Astrocyte (in vitro differentiated cells and primary cell): ENCODE data around the gene FRS2. TPM values are rescaled to one million over a fixed set of nuclear protein-coding genes. Genes with fewer than 3 reads are reported as not detected.

Experiments
- DNase-seq: peaks from one replicate; pipeline ENCODE4 v3.0.0-alpha.2; 2010; ENCODE audit warnings: low read depth
- FAIRE-seq: peaks from 2 replicates; lab custom pipeline; 2011; peaks lifted over from hg19 to GRCh38; lab: Jason Lieb, UNC
- H2AFZ ChIP-seq: 2 replicates; pipeline ENCODE4 v1.6.0; 2012; ENCODE audit warnings: low read depth, low read length, inconsistent platforms
- H3K27ac ChIP-seq: 2 replicates; pipeline ENCODE4 v1.5.1; 2011; ENCODE audit warnings: low read depth, low read length, inconsistent platforms
- H3K27me3 ChIP-seq: 2 replicates; pipeline ENCODE4 v1.6.0; 2011; ENCODE audit warnings: low read length, inconsistent platforms; ENCODE audit not compliant: insufficient read depth
- H3K36me3 ChIP-seq: 2 replicates; pipeline ENCODE4 v1.5.1; 2011; ENCODE audit warnings: low read length, inconsistent platforms; ENCODE audit not compliant: insufficient read depth
- H3K4me1 ChIP-seq: 2 replicates; pipeline ENCODE4 v1.5.1; 2011; ENCODE audit warnings: low read length, inconsistent platforms; ENCODE audit not compliant: insufficient read depth
- H3K4me2 ChIP-seq: 2 replicates; pipeline ENCODE4 v1.6.0; 2012; ENCODE audit warnings: low read length, inconsistent platforms
- H3K4me3 ChIP-seq: 2 replicates; pipeline ENCODE4 v1.5.1; 2011; ENCODE audit warnings: low read depth, mild to moderate bottlenecking, low read length, inconsistent platforms; ENCODE audit not compliant: insufficient read depth
- H3K79me2 ChIP-seq: 2 replicates; pipeline ENCODE4 v1.6.0; 2012; ENCODE audit warnings: mild to moderate bottlenecking, low read length, inconsistent platforms; ENCODE audit not compliant: insufficient read depth
- H3K9ac ChIP-seq: 2 replicates; pipeline ENCODE4 v1.6.0; 2012; ENCODE audit warnings: mild to moderate bottlenecking, low read length, inconsistent platforms
- H3K9me3 ChIP-seq: 2 replicates; pipeline ENCODE4 v1.5.1; 2012; ENCODE audit warnings: low read depth, mild to moderate bottlenecking, low read length, inconsistent platforms; ENCODE audit not compliant: insufficient read depth
- H4K20me1 ChIP-seq: 2 replicates; pipeline ENCODE4 v1.6.0; 2012; ENCODE audit warnings: low read length, inconsistent platforms; ENCODE audit not compliant: insufficient read depth
- H3K27ac Mint-ChIP-seq: one replicate; pipeline ENCODE4 v1.8.0; 2021; ENCODE audit warnings: mild to moderate bottlenecking, mixed read lengths; ENCODE audit not compliant: unreplicated experiment
- H3K27me3 Mint-ChIP-seq: one replicate; pipeline ENCODE4 v1.8.0; 2021; ENCODE audit warnings: low read depth, mixed read lengths; ENCODE audit not compliant: unreplicated experiment
- H3K36me3 Mint-ChIP-seq: one replicate; pipeline ENCODE4 v1.8.0; 2021; ENCODE audit warnings: low read depth, mixed read lengths; ENCODE audit not compliant: unreplicated experiment
- H3K4me1 Mint-ChIP-seq: one replicate; pipeline ENCODE4 v1.8.0; 2021; ENCODE audit warnings: low read depth, mixed read lengths; ENCODE audit not compliant: unreplicated experiment
- H3K4me3 Mint-ChIP-seq: one replicate; pipeline ENCODE4 v1.8.0; 2021; ENCODE audit warnings: mild to moderate bottlenecking, moderate library complexity, mixed read lengths; ENCODE audit not compliant: unreplicated experiment
- H3K9me3 Mint-ChIP-seq: one replicate; pipeline ENCODE4 v1.8.0; 2021; ENCODE audit warnings: mild to moderate bottlenecking, mixed read lengths; ENCODE audit not compliant: unreplicated experiment
- EZH2 ChIP-seq: IDR thresholded peaks from 2 replicates; pipeline ENCODE4 v1.6.1; 2012; ENCODE audit warnings: mild to moderate bottlenecking, low read length, inconsistent platforms; ENCODE audit not compliant: insufficient read depth
- total RNA-seq: library from RNA; stranded (reverse); gene quantifications from 2 replicates; pipeline ENCODE4 v1.2.1, GENCODE V29; 2021
- TF ChIP-seq, protein P1 (sequence below): IDR thresholded peaks from 2 replicates; pipeline ENCODE4 v1.5.1; 2011; ENCODE audit warnings: low read depth, mild to moderate bottlenecking, inconsistent platforms, low read length, moderate library complexity; ENCODE audit not compliant: insufficient read depth

FRS2 gene
- total RNA-seq, 1 donor from 2014 or later, result 60.9 TPM

DNA sequence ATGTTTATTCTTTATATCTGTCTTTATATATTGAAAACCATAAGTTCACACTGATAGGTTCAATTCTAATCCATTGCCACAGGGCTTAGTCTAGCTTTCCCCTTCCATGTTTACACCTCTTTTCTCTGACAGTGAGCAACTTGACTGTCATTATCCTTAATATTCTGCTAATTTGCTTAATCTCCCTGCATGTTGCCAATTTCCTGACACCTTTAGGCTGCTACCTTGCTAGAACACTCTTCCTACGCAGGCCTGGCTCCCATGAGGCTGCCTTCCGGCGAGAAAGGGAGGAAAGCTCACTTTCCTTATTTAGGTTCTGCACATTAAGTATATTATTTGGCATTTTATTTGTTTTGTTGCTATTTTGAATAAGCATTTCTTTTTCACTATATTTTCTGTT, 12.8 kb upstream of the FRS2 start:
- H3K27ac Mint-ChIP-seq, result no peak overlapping the region
- H3K9me3 ChIP-seq, result no peaks in the 10 kb centered on the region
- FAIRE-seq (no peak), DNase-seq (no peak)
- H3K36me3 Mint-ChIP-seq, result no peaks in the 10 kb centered on the region
- H3K4me3 Mint-ChIP-seq, result no peak overlapping the region
- no peak overlapping the region for H3K4me3 ChIP-seq
- H3K4me1 ChIP-seq, result no peaks in the 10 kb centered on the region
- no peaks in the 10 kb centered on the region for H3K9me3 Mint-ChIP-seq
- H3K79me2 ChIP-seq, result no peaks in the 10 kb centered on the region
- TF ChIP-seq, protein P1, sequence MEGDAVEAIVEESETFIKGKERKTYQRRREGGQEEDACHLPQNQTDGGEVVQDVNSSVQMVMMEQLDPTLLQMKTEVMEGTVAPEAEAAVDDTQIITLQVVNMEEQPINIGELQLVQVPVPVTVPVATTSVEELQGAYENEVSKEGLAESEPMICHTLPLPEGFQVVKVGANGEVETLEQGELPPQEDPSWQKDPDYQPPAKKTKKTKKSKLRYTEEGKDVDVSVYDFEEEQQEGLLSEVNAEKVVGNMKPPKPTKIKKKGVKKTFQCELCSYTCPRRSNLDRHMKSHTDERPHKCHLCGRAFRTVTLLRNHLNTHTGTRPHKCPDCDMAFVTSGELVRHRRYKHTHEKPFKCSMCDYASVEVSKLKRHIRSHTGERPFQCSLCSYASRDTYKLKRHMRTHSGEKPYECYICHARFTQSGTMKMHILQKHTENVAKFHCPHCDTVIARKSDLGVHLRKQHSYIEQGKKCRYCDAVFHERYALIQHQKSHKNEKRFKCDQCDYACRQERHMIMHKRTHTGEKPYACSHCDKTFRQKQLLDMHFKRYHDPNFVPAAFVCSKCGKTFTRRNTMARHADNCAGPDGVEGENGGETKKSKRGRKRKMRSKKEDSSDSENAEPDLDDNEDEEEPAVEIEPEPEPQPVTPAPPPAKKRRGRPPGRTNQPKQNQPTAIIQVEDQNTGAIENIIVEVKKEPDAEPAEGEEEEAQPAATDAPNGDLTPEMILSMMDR, result no peak
- no peak for TF ChIP-seq EZH2
- no peaks in the 10 kb centered on the region for H3K36me3 ChIP-seq
- no peaks in the 10 kb centered on the region for H3K4me1 Mint-ChIP-seq
- no peak overlapping the region for H3K27ac ChIP-seq
- H4K20me1 ChIP-seq, result no peaks in the 10 kb centered on the region
- H3K9ac ChIP-seq, result no peak overlapping the region
- no peaks in the 10 kb centered on the region for H3K27me3 Mint-ChIP-seq
- H2AFZ ChIP-seq, result no peak overlapping the region
- H3K4me2 ChIP-seq, result no peak overlapping the region
- no peaks in the 10 kb centered on the region for H3K27me3 ChIP-seq

DNA sequence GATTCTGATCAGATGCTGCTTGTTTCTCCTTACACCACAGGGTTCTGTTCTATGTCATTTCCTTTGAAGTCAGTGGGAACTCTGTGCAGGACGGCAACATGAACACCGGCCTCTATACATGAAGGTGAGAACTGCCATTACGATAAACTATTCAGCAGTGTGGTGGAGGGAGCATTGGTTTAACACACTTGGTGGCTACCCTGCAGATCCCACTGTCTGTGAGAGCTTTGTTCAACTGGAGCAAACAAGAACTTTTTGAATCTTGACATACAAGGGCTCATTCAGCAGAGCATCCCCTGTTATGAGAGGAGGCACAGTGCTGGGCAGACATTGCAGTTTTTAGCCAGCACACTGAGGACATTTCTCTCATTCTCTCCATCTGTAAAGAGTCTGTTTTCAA, 10.7 kb upstream of the FRS2 start:
- Histone ChIP-seq H3K9ac (no peak overlapping the region), H3K9me3 (no peaks in the 10 kb centered on the region), H3K4me3 (no peak overlapping the region), H3K27ac (no peak overlapping the region), H3K36me3 (no peaks in the 10 kb centered on the region), H3K4me2 (no peak overlapping the region), H3K4me1 (no peaks in the 10 kb centered on the region), H3K27me3 (no peaks in the 10 kb centered on the region), H2AFZ (no peak overlapping the region), H4K20me1 (no peaks in the 10 kb centered on the region), H3K79me2 (no peaks in the 10 kb centered on the region)
- DNase-seq (no peak), FAIRE-seq (no peak)
- H3K27me3 Mint-ChIP-seq, result no peaks in the 10 kb centered on the region
- no peaks in the 10 kb centered on the region for H3K36me3 Mint-ChIP-seq
- no peaks in the 10 kb centered on the region for H3K9me3 Mint-ChIP-seq
- H3K4me1 Mint-ChIP-seq, result no peaks in the 10 kb centered on the region
- H3K4me3 Mint-ChIP-seq, result no peak overlapping the region
- no peak overlapping the region for H3K27ac Mint-ChIP-seq
- TF ChIP-seq, protein P1, result no peak
- TF ChIP-seq EZH2, result no peak

DNA sequence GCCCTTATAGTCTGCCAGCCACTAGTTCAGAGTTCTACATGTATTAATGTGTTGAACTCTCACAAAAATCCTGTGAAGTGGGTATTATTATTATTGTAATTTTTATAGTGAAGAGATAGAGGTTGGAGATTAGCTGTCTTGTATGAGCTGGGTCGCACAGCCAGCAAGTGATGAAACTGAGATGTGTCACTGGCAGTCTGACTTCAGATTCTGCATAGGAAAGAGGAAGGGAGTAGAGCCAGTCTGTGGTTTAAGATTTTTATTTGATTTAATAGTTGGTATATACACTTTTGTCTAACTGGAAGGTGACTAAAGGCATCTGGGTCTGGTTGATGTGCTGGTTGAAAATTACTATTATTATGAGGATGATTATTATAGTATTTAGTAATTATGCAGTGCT, 5.8 kb upstream of the FRS2 start:
- H3K9me3 ChIP-seq, result no peaks in the 10 kb centered on the region
- TF ChIP-seq EZH2, result no peak
- TF ChIP-seq, protein P1, result no peak
- H3K27ac ChIP-seq, result no peak overlapping the region
- no peaks in the 10 kb centered on the region for H3K36me3 ChIP-seq
- no peak overlapping the region for H3K4me3 Mint-ChIP-seq
- no peaks in the 10 kb centered on the region for H3K9me3 Mint-ChIP-seq
- no peaks in the 10 kb centered on the region for H3K4me1 ChIP-seq
- peaks cover 7% of the 10 kb centered on the region for H3K4me1 Mint-ChIP-seq
- no peak overlapping the region for H3K4me2 ChIP-seq
- H3K9ac ChIP-seq, result no peak overlapping the region
- H3K79me2 ChIP-seq, result no peaks in the 10 kb centered on the region
- H3K4me3 ChIP-seq, result no peak overlapping the region
- no peaks in the 10 kb centered on the region for H4K20me1 ChIP-seq
- no peaks in the 10 kb centered on the region for H3K27me3 Mint-ChIP-seq
- H3K36me3 Mint-ChIP-seq, result no peaks in the 10 kb centered on the region
- FAIRE-seq (no peak), DNase-seq (no peak)
- no peak overlapping the region for H2AFZ ChIP-seq
- H3K27me3 ChIP-seq, result no peaks in the 10 kb centered on the region
- no peak overlapping the region for H3K27ac Mint-ChIP-seq
